Measurements from ENCODE around the gene ZMYM3.

ZMYM3 gene

DNA sequence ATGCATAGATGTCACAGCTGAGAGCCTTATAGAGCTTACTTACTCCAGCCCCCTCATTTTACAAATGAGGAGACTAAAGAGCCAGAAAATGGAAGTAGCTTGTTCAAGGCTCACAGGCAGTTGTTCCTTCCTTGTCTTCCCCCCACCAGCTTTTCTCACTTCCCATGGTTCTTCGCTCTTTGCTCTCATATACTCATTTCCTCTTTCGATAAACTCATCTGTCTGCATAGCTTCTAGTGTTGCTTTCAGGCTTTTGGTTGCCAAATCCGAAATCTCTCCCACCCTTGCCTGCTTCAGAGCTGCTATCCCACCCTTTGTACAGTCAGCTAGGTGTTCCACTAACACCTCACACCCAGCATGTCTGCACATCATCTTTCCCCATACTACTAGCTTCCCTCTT, 55.9 kb downstream of the ZMYM3 start:
- Histone ChIP-seq H3K36me3 (replicated peaks) (no peaks in the 10 kb centered on the region), H3K27ac (no peak overlapping the region), H3K27me3 (replicated peaks) (no peaks in the 10 kb centered on the region), H3K4me3 (ENCODE audit: low read depth, low read length) (no peak overlapping the region)
- no peak for DNase-seq
- in situ Hi-C loops (cut with HindIII; ENCODE audit: low pct_ligation_motif_present, low sequenced_read_pairs) = no loop called here
- TF ChIP-seq CTCF (IDR thresholded peaks at IDR 0.05; ENCODE audit: low read depth, low read length, missing control alignments) = no peak

GRCh38 chrX:71195964-71196649, 57.8 kb downstream of the ZMYM3 start:
- no peak overlapping the region for H3K27ac ChIP-seq
- no peak for DNase-seq

DNA sequence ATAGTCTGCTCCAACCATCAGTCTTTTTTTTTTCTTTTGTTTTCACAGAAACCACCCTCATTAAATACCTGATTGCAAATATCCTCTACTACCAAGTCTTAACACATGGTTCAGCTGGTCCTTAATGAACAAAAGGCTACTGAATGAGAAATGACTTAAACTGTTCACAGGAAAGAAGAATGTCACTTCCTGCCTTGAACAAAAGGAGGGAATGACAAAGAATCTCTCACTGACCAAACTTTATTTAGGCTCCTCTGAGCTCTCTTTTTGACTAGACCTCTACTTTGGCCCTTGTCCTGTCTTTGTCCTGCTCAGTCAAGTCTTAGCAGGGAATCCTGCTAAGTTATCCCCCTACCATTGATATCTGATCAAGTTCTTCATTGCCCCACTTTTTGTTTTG, 62.7 kb downstream of the ZMYM3 start:
- Histone ChIP-seq H3K27me3 (replicated peaks) (no peaks in the 10 kb centered on the region), H3K36me3 (replicated peaks) (no peaks in the 10 kb centered on the region), H3K4me3 (ENCODE audit: low read depth, low read length) (no peak overlapping the region), H3K27ac (no peak overlapping the region)
- TF ChIP-seq CTCF (IDR thresholded peaks at IDR 0.05; ENCODE audit: low read depth, low read length, missing control alignments) = no peak
- in situ Hi-C loops (cut with HindIII; ENCODE audit: low pct_ligation_motif_present, low sequenced_read_pairs) = no loop called here
- DNase-seq = no peak

More at GRCh38 chrX:71195964-71196649, 57.8 kb downstream of the ZMYM3 start:
- in situ Hi-C loops (cut with HindIII; ENCODE audit: low pct_ligation_motif_present, low sequenced_read_pairs) = no loop called here
- TF ChIP-seq CTCF (IDR thresholded peaks at IDR 0.05; ENCODE audit: low read depth, low read length, missing control alignments) = no peak
- no peaks in the 10 kb centered on the region for H3K27me3 ChIP-seq (replicated peaks)
- no peak overlapping the region for H3K4me3 ChIP-seq (ENCODE audit: low read depth, low read length)
- no peaks in the 10 kb centered on the region for H3K36me3 ChIP-seq (replicated peaks)

All from brain microvascular endothelial cell (primary cell).